K562 (cell line): ENCODE measurements around the gene PPIL6. TPM values are rescaled to one million over a fixed set of nuclear protein-coding genes. Genes with fewer than 3 reads are reported as not detected.
A peak's percentile ranks its signal among the peaks of the same experiment; 100 is the strongest.

Source experiments
- CREM ChIP-seq: IDR thresholded peaks from 2 replicates; pipeline ENCODE4 v1.6.1; 2014; ENCODE audit warnings: antibody characterized with exemption, low read depth
- EWSR1 ChIP-seq: fragments of 450-650 bp; IDR thresholded peaks from 2 replicates; pipeline ENCODE4 v1.6.1; 2018; ENCODE audit warnings: borderline replicate concordance, mild to moderate bottlenecking, low read depth, moderate library complexity; ENCODE audit not compliant: partially characterized antibody
- FOXK2 ChIP-seq, 2 experiments: fragments of 450-650 bp; IDR thresholded peaks in 1 of 2; conservative IDR thresholded peaks in 1 of 2; 2 replicates each; pipeline ENCODE4 v1.6.1; 2016; ENCODE audit warnings: low read depth in 2 of 2, mild to moderate bottlenecking in 1 of 2
- PHF21A ChIP-seq: fragments of 450-650 bp; IDR thresholded peaks from 2 replicates; pipeline ENCODE4 v1.6.1; 2017; ENCODE audit warnings: low read depth, borderline replicate concordance
- RNF2 ChIP-seq: sonication (generic); IDR thresholded peaks from 2 replicates; pipeline ENCODE4 v1.6.1; 2016
- SMARCA4 ChIP-seq: fragments of 450-650 bp; IDR thresholded peaks from 2 replicates; pipeline ENCODE4 v1.6.1; 2016
- TAF15 ChIP-seq: fragments of 200-400 bp; formaldehyde crosslinking; IDR thresholded peaks from 2 replicates; pipeline ENCODE4 v1.6.1; 2017; ENCODE audit warnings: mild to moderate bottlenecking, low read depth, low read length, moderate library complexity
- ZBTB1 ChIP-seq: sonication (generic); formaldehyde crosslinking; IDR thresholded peaks from 2 replicates; pipeline ENCODE4 v1.8.1; 2023; ENCODE audit warnings: missing genetic modification reagents, low read depth, mild to moderate bottlenecking, borderline replicate concordance
- ZNF143 ChIP-seq: sonication (generic); formaldehyde crosslinking; IDR thresholded peaks from 2 replicates; pipeline ENCODE4 v1.9.0; 2022; ENCODE audit warnings: mild to moderate bottlenecking, missing genetic modification reagents
- ZNF239 ChIP-seq: fragments of 250-450 bp; sonication (Bioruptor Pico); IDR thresholded peaks from 2 replicates; pipeline ENCODE4 v1.4.0; 2020; ENCODE audit warnings: mild to moderate bottlenecking
- ZNF316 ChIP-seq: fragments of 450-650 bp; IDR thresholded peaks from 2 replicates; pipeline ENCODE4 v1.6.1; 2016
- polyA plus RNA-seq, 8 experiments: library from polyadenylated mRNA; depleted of rRNA in 4 of 8; stranded (reverse) in 5 of 8; unstranded in 3 of 8; fragments of >200 nt; fragmentation: Nextera tagmentation in 2 of 8; fragmentation: Illumina TruSeq in 1 of 8; extraction: Ambion mirVana in 2 of 8; extraction: Trizol in 1 of 8; gene quantifications; 2 replicates each; pipeline versions ENCODE4 v1.2.1 to v1.2.3, GENCODE V29; 2011 to 2014; ENCODE audit warnings: inconsistent platforms in 1 of 8, missing spikeins in 1 of 8
- total RNA-seq, 7 experiments: library from RNA; depleted of rRNA in 6 of 7; stranded (reverse); fragments of >200 nt in 6 of 7; fragmentation: Illumina TruSeq in 2 of 7; extraction: Trizol in 2 of 7; gene quantifications; 2 replicates each; pipeline versions ENCODE4 v1.2.1 to v1.2.3, GENCODE V29; 2011 to 2021; ENCODE audit warnings: low replicate concordance in 1 of 7
- TF ChIP-seq, protein P1 (sequence below): sonication (generic); formaldehyde crosslinking; IDR thresholded peaks from 2 replicates; pipeline ENCODE4 v1.8.0; 2022; ENCODE audit warnings: mild to moderate bottlenecking, missing genetic modification reagents
- TF ChIP-seq, protein P2 (sequence below): fragments of 250-450 bp; sonication (Bioruptor Pico); IDR thresholded peaks from 2 replicates; pipeline ENCODE4 v1.5.0; 2021; ENCODE audit warnings: mild to moderate bottlenecking, moderate library complexity
- TF ChIP-seq, protein P3 (sequence below): sonication (generic); formaldehyde crosslinking; IDR thresholded peaks from 2 replicates; pipeline ENCODE4 v1.8.1; 2023; ENCODE audit warnings: missing genetic modification reagents, mild to moderate bottlenecking, borderline replicate concordance
- TF ChIP-seq, protein P4 (sequence below): sonication (generic); formaldehyde crosslinking; IDR thresholded peaks from 2 replicates; pipeline ENCODE4 v1.8.1; 2023; ENCODE audit warnings: mild to moderate bottlenecking, missing genetic modification reagents

PPIL6 gene
- total and polyA plus RNA-seq, 9 of the 15 experiments (the other 6 are each of a cell fraction or from before 2014, with no cell fraction given), result 0.03 to 0.98 (median 0.41) TPM; not detected in 1

GRCh38 chr6:109381747-109382575 lies 58.5 kb downstream of the PPIL6 start, which contains the start of gene CD164 (continued):
- TF ChIP-seq RNF2 (peak; percentile 78; the same call in 1 of the 2 replicates), FOXK2 (conservative IDR thresholded peaks at IDR 0.05 in 1 of 2, IDR thresholded peaks at IDR 0.05 in 1 of 2; ENCODE audit: low read depth in 2 of 2) (peak in 1 of 2 experiments; percentile 68; a peak in 1 of 4 replicates), PHF21A (0 out of 2 replicates have a peak, but pooled peaks have one; percentile 24), TAF15 (no peak), ZNF316 (no peak), ZNF239 (CRISPR knock-in tag) (no peak), CREM (peak; percentile 92), SMARCA4 (no peak), ZBTB1 (peak; percentile 47; the same call in 1 of the 2 replicates), EWSR1 (no peak), ZNF143 (CRISPR knock-in tag) (no peak; the same call in 1 of the 2 replicates)
- TF ChIP-seq, protein P1, sequence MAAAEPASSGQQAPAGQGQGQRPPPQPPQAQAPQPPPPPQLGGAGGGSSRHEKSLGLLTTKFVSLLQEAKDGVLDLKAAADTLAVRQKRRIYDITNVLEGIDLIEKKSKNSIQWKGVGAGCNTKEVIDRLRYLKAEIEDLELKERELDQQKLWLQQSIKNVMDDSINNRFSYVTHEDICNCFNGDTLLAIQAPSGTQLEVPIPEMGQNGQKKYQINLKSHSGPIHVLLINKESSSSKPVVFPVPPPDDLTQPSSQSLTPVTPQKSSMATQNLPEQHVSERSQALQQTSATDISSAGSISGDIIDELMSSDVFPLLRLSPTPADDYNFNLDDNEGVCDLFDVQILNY (CRISPR knock-in tag), result peak; percentile 94; the same call in 1 of the 2 replicates
- TF ChIP-seq, protein P2, sequence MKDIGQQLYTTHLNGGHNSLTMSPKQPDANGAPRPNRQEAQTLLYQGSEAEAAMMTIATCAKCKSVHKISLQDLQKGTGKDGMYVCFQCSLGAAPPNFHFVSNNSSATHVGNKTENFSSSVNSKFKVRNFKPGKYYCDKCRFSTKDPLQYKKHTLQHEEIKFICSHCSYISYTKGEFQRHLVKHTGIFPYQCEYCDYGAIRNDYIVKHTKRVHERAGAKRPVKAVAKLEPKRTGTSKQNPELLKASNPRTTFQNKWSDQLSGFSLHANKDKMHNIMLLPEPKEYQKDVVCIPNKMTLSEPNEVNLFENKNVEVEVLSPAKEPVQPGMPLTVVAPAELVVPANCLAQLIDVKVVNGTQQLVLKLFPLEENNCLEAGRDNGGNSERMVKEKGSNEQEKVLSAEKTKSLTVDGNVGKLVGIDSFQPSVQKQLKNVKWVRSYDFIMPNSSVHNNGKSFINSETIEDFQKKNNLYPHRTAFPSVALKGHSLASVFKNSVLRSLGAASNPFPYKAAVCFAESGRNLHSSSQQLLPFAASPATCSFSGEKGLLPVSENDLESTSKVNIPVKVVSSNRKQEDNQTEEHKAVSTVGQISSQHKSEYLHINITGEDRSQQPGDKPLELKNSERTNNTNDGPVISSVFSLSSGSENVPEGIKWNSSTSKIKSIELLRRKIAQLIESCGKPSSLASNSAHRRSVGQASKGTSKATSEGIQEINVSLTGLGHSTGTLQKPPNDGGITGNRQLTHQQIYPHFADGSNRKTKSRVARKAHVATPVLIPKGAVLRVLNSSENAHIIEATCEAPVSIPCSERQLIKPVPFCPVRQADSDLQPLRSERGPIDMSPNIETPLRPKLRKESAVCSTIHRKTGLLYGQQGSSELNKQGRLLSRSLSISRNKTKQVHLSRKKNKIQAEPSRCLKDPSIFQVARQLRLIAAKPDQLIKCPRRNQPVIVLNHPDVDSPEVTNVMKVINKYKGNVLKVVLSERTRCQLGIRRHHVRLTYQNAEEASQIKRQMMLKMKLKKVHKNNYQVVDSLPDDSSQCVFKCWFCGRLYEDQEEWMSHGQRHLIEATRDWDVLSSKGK (CRISPR knock-in tag), result no peak; the same call in 1 of the 2 replicates
- TF ChIP-seq, protein P3, sequence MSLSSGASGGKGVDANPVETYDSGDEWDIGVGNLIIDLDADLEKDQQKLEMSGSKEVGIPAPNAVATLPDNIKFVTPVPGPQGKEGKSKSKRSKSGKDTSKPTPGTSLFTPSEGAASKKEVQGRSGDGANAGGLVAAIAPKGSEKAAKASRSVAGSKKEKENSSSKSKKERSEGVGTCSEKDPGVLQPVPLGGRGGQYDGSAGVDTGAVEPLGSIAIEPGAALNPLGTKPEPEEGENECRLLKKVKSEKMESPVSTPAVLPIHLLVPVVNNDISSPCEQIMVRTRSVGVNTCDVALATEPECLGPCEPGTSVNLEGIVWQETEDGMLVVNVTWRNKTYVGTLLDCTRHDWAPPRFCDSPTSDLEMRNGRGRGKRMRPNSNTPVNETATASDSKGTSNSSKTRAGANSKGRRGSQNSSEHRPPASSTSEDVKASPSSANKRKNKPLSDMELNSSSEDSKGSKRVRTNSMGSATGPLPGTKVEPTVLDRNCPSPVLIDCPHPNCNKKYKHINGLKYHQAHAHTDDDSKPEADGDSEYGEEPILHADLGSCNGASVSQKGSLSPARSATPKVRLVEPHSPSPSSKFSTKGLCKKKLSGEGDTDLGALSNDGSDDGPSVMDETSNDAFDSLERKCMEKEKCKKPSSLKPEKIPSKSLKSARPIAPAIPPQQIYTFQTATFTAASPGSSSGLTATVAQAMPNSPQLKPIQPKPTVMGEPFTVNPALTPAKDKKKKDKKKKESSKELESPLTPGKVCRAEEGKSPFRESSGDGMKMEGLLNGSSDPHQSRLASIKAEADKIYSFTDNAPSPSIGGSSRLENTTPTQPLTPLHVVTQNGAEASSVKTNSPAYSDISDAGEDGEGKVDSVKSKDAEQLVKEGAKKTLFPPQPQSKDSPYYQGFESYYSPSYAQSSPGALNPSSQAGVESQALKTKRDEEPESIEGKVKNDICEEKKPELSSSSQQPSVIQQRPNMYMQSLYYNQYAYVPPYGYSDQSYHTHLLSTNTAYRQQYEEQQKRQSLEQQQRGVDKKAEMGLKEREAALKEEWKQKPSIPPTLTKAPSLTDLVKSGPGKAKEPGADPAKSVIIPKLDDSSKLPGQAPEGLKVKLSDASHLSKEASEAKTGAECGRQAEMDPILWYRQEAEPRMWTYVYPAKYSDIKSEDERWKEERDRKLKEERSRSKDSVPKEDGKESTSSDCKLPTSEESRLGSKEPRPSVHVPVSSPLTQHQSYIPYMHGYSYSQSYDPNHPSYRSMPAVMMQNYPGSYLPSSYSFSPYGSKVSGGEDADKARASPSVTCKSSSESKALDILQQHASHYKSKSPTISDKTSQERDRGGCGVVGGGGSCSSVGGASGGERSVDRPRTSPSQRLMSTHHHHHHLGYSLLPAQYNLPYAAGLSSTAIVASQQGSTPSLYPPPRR, result peak; percentile 88; the same call in 1 of the 2 replicates
- TF ChIP-seq, protein P4, sequence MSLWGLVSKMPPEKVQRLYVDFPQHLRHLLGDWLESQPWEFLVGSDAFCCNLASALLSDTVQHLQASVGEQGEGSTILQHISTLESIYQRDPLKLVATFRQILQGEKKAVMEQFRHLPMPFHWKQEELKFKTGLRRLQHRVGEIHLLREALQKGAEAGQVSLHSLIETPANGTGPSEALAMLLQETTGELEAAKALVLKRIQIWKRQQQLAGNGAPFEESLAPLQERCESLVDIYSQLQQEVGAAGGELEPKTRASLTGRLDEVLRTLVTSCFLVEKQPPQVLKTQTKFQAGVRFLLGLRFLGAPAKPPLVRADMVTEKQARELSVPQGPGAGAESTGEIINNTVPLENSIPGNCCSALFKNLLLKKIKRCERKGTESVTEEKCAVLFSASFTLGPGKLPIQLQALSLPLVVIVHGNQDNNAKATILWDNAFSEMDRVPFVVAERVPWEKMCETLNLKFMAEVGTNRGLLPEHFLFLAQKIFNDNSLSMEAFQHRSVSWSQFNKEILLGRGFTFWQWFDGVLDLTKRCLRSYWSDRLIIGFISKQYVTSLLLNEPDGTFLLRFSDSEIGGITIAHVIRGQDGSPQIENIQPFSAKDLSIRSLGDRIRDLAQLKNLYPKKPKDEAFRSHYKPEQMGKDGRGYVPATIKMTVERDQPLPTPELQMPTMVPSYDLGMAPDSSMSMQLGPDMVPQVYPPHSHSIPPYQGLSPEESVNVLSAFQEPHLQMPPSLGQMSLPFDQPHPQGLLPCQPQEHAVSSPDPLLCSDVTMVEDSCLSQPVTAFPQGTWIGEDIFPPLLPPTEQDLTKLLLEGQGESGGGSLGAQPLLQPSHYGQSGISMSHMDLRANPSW (CRISPR knock-in tag), result 0 out of 2 replicates have a peak, but pooled peaks have one; percentile 19
